HG03135 (cell line): ENCODE measurements around the gene CACNA2D2.

ENCODE experiments used
- ATAC-seq: cut with Tn5 transposase; IDR thresholded peaks from one replicate; pipeline ENCODE4 v1.9.1; 2021; ENCODE audit warnings: mild to moderate bottlenecking, moderate library complexity; ENCODE audit not compliant: unreplicated experiment

The CACNA2D2 gene

DNA sequence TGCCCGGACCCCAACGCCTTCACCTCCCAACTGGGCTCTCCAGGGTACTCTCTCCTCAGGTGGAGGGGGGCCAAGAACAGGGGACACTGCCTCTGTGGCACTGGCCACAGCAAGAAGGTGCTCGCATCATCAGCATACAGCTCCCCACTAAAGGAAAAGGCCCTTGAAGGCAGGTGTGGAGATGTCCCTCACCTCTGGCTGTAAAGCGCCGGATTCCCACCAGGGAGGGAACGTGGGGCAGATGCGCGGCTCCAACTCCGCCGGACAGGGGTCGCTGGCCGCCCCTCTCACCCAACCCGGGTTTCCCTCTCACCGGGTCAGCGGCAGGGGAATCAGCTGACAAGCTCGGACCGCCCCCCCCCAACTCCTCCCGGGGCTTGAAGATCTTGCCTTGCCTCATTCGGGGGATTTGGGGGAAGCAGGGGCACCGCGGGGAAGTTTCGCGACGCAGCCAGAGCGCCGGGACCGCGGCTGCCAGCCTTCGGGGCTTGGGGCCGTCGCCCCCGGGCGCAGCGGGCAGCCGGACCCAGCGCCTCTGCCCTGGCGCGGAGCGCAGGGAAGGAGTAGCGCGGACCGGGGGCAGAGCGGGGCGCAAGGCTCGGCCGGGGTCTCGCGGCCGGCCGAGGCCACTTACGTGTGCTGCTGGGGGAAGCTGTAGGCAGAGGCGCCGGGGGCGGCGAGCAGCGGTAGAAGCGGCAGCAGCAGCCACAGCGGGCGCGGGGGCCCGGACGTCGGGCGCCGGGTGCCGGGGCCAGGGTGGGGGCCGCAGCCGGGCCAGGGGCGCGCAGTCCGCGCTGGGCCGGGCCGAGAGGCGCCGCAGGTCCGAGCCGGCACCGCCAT lies 630 bp downstream of the CACNA2D2 start:
- ATAC-seq = no peak

GRCh38 chr3:50502225-50502583 lies 1.2 kb downstream of the CACNA2D2 start:
- no peak for ATAC-seq

DNA sequence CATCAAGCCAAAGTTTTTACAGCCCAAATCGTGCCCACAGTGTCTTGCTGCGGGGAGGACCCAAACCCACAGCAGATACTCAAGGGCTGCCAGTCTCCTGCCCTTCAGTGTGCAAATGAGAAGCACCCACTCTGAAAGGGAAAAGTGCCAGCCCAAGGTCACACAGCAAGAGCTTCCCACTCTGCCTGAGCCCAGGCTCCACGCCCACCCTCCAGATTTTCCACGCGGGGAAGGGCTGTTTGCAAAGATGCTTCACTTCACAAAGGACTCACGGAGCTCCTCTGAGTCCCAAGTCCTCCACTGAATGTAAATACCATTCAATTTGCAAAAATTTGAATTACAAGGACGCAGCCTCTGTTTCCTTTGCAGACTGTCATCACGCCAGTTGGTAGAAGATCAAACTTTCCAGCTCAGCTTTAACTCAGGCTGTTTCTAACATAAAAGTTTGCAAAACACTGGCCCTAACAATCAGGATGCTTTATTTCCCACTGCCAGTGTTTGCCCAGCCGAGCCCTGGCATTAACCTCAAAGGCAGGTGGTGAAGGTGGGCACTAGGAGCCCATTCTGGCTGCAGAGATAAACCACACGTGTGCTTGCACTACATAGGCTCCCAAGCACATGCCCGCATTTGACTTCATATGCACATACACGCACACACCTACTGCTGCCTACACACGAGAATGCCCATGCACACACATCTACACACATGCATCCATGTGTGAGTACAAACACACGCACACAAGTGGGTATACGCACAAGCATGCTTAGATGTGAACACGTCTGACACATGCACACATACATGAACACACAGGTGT lies 7.6 kb downstream of the CACNA2D2 start:
- no peak for ATAC-seq

DNA sequence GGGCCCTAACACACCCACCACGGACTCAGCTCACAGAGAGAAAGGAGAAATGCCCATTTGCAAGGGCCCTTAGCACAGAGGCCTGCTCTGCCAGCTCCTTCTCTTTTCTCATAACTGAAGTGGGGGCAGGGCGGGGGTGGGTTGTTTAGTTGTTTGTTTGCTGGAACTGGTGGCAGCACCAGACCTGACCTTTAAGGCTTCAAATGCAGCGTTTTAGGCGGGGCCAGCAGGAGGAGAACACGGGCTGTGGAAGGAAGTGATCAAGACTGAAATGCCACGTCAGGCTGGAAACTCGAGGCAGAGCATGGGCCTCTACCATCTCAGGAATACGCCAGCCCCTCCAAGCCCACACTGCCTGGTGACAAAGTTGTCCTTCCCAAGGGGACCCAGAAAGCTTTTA lies 9.3 kb downstream of the CACNA2D2 start:
- no peak for ATAC-seq

- no peak for ATAC-seq
Observed at GRCh38 chr3:50493623-50494022, 9.8 kb downstream of the CACNA2D2 start.

- ATAC-seq = no peak
Observed at GRCh38 chr3:50493086-50493485, 10.3 kb downstream of the CACNA2D2 start.

- no peak for ATAC-seq
Observed at GRCh38 chr3:50491023-50491422, 12.4 kb downstream of the CACNA2D2 start.

- ATAC-seq = no peak
Observed at GRCh38 chr3:50490424-50490823, 13.0 kb downstream of the CACNA2D2 start.

- ATAC-seq = no peak
Observed at GRCh38 chr3:50487181-50487580, 16.3 kb downstream of the CACNA2D2 start.

- no peak for ATAC-seq
Observed at GRCh38 chr3:50486219-50486888, 17.1 kb downstream of the CACNA2D2 start.

DNA sequence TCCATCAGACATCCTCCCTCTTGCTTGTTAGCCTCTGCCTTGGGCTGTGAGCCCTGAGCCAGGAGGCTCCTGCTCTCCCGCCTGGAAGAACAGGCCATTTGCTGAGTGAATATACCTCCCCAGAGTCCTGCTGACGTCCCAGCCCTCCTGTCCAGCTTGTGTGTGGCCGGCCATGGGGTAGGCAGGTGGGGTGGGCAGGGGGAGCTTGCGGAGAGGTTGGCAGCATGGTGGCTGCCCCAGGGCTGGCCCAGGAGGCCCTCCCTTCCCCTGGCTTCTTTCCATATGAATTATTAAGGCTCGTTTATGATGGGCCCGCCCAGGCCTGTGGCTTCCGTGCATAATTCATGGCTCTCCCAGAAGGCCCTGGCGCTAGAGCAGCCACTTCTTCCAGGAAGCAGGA lies 18.7 kb downstream of the CACNA2D2 start:
- ATAC-seq = no peak

GRCh38 chr3:50483374-50483773 lies 20.1 kb downstream of the CACNA2D2 start:
- ATAC-seq = no peak

DNA sequence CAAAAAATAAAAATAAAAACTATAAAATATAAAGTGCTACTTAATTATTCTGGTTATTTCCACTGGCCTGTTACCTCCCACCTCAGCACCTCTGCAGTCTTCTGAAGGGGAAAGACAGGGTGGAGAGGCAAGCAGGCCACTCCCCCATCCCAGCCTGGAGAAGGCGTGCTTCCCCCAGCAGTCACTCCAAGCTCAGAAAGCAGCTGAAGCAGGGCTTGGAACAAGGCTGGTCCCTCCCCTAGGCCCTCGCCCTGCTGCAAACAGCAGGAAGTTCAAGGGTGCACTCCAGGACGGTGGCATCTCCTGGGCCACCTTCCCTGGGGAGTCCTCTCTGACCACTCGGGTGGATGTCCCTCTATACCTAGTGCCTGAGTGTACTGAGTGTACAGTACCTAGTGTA lies 21.4 kb downstream of the CACNA2D2 start:
- ATAC-seq = no peak

DNA sequence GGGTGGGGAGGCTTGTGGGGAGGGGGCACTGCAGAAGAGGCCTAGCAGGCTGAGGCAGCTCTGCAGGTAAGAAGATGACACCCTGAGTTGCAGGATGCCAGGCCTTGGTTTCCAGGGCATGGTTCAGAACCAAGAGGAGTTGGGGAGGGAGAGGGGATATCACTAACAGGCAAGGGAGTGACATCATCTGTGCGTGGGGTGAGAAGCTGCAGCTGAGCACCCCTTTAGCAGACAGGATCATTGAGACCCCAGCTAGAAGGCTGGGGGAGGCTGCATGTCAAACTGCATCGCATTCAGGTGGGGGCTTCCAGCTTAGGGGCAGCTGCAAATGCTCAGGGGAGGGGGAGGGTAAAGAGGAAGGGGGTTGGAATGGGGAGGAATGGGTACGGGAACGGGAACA lies 23.0 kb downstream of the CACNA2D2 start:
- ATAC-seq = no peak

GRCh38 chr3:50479523-50479922 lies 23.9 kb downstream of the CACNA2D2 start:
- no peak for ATAC-seq

DNA sequence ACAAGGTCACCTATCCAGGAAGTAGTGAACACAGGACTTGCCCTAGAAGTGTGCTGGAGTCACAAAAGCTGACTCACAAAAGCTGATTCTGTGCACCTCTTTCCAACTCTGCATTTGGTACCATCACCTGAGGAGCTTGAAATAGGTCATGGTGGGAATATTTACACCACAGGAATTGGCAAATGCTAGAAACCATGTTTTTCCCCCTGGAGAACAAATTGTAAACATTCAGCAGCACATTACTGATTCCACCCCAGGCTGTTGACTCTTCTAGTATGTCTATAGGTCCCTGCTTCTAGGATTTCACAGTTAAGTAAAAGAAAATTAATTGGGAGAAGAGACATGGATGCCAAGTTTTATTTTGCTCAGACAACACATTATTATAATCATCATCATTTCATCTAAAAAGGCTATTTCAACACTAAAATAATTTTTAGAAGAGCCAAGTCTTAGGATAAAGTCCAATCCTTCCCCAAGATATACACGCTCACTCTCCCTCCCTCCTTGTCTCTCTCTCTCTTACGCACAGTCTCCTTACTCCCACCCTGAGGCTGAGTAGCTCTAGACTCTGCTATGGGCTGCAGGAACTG lies 24.7 kb downstream of the CACNA2D2 start:
- no peak for ATAC-seq

- no peak for ATAC-seq
Observed at GRCh38 chr3:50478051-50478450, 25.4 kb downstream of the CACNA2D2 start.

GRCh38 chr3:50475348-50475747 lies 28.1 kb downstream of the CACNA2D2 start:
- ATAC-seq = no peak

GRCh38 chr3:50474717-50475116 lies 28.7 kb downstream of the CACNA2D2 start:
- no peak for ATAC-seq

DNA sequence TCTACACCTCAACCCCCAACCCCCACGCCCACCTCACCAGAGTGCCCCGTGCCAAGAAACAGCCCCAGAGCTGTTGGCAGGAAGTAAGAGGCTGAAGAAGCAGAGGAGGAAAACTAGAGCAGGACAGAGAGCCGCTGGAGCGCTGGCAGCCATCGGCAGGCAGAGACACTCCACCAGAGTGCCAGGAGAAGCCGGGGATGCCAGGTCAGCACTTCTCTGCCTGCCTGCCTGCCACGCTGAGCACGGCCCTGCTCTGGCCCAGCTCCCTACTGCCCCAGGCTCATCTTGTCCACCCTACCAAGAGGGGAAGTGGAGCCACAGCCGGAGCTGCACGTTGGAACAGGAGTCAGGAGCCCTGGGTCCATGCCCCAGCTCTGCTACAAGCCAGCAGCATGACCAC lies 29.7 kb downstream of the CACNA2D2 start:
- ATAC-seq = no peak

GRCh38 chr3:50472958-50473357 lies 30.5 kb downstream of the CACNA2D2 start:
- ATAC-seq = no peak
